ENCODE data around the gene AQP5. TPM values are rescaled to one million over a fixed set of nuclear protein-coding genes. Genes with fewer than 3 reads are reported as not detected.

AQP5 gene
- total and polyA plus RNA-seq, 2 donors from 2014 or later, result 0.91 to 0.99 TPM

DNA sequence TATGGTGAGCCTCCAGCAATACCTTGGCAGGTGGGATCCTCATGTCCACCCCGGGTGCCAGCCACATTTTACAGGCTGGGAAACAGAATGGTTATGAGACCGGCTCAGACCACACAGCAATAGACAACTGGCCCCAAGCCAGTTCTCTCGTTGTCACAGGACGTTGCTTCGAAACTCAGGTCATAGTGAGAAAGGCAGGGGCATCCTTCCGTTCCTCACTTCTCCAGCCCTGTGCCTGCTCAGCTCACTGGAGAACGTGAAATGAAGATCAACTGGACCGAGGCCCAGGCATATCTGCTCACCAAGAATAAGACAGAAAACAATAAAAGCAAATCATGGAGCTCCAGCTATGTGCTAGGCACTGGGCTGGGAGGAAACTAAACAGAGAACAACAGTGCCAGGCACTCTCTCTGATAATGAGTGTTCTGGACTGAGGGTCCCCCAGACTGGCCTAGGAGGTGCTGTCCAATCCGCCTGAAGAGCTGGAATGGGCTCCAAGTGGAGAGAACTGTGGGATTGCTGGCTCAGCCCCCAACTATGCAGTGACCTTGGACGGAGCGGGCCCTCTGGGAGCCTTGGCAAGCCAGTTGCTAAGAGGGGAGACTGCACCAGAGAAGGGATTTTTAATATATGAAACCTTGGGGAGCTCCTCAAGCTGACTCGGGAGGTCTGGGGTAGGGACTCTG is 39.2 kb upstream of the AQP5 start:
- DNase-seq (no peak), FAIRE-seq (no peak)
- Histone ChIP-seq H3K9me3 (ENCODE audit: control insufficient read depth in 2 of 3, insufficient read depth in 1 of 3, low read length in 3 of 3) (no peaks in the 10 kb centered on the region), H3K4me3 (ENCODE audit: low read length in 3 of 3) (no peak overlapping the region), H3K9ac (ENCODE audit: low read length in 3 of 3) (no peak overlapping the region), H3K36me3 (ENCODE audit: control insufficient read depth in 2 of 3, insufficient read depth in 3 of 3, low read length in 3 of 3) (no peaks in the 10 kb centered on the region), H3K27ac (ENCODE audit: low read depth in 2 of 2, low read length in 2 of 2) (no peak overlapping the region), H3K4me1 (ENCODE audit: control insufficient read depth in 2 of 3, insufficient read depth in 2 of 3, low read depth in 1 of 3, low read length in 3 of 3) (peaks cover 0 to 2% (median 0%) of the 10 kb centered on the region in 3 donors), H3K27me3 (ENCODE audit: control insufficient read depth, insufficient read depth, low read length) (no peaks in the 10 kb centered on the region)
- intact Hi-C loops (cut with DNase I), result no loop called here
- TF ChIP-seq, protein P1, sequence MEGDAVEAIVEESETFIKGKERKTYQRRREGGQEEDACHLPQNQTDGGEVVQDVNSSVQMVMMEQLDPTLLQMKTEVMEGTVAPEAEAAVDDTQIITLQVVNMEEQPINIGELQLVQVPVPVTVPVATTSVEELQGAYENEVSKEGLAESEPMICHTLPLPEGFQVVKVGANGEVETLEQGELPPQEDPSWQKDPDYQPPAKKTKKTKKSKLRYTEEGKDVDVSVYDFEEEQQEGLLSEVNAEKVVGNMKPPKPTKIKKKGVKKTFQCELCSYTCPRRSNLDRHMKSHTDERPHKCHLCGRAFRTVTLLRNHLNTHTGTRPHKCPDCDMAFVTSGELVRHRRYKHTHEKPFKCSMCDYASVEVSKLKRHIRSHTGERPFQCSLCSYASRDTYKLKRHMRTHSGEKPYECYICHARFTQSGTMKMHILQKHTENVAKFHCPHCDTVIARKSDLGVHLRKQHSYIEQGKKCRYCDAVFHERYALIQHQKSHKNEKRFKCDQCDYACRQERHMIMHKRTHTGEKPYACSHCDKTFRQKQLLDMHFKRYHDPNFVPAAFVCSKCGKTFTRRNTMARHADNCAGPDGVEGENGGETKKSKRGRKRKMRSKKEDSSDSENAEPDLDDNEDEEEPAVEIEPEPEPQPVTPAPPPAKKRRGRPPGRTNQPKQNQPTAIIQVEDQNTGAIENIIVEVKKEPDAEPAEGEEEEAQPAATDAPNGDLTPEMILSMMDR (IDR thresholded peaks at IDR 0.05; ENCODE audit: borderline replicate concordance, extremely low read depth, insufficient read depth), result no peak

DNA sequence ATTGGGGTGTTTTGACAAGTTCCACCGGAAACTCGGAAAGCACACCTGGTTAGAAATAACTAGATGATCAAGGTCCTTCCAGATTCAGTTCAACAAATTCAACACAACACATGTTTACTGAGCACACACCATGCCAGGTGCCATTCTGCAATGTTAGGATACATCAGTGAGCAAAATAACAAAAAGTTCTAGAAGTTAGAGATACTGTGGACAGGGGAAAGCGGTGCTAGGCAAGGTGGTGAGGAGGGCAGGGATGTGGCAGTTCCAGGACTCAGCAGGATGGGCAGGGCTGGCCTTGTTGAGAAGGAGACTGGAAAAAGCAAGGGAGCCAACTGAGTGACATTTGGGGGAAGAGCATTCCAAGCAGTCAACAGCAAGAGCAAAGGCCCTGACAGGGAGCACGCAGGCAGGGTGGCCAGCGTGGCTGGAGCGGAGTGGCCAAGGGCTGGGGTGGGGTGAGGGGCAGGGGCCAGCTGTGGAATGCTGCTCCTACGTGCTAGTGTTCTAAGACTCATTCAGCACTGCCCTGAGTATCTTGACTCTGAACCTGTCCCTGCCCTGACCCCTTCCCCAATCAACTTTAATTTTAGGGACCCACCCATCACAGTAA is 38.5 kb upstream of the AQP5 start:
- intact Hi-C loops (cut with DNase I), result no loop called here
- no peak overlapping the region for H3K9ac ChIP-seq (ENCODE audit: low read length in 3 of 3)
- DNase-seq, result no peak
- no peak for FAIRE-seq
- no peak overlapping the region for H3K27ac ChIP-seq (ENCODE audit: low read depth in 2 of 2, low read length in 2 of 2)
- H3K9me3 ChIP-seq (ENCODE audit: control insufficient read depth in 2 of 3, insufficient read depth in 1 of 3, low read length in 3 of 3), result no peaks in the 10 kb centered on the region
- no peaks in the 10 kb centered on the region for H3K4me1 ChIP-seq (ENCODE audit: control insufficient read depth in 2 of 3, insufficient read depth in 2 of 3, low read depth in 1 of 3, low read length in 3 of 3)
- no peak overlapping the region for H3K4me3 ChIP-seq (ENCODE audit: low read length in 3 of 3)
- H3K36me3 ChIP-seq (ENCODE audit: control insufficient read depth in 2 of 3, insufficient read depth in 3 of 3, low read length in 3 of 3), result no peaks in the 10 kb centered on the region
- TF ChIP-seq, protein P1 (IDR thresholded peaks at IDR 0.05; ENCODE audit: borderline replicate concordance, extremely low read depth, insufficient read depth), result no peak
- no peaks in the 10 kb centered on the region for H3K27me3 ChIP-seq (ENCODE audit: control insufficient read depth, insufficient read depth, low read length)

DNA sequence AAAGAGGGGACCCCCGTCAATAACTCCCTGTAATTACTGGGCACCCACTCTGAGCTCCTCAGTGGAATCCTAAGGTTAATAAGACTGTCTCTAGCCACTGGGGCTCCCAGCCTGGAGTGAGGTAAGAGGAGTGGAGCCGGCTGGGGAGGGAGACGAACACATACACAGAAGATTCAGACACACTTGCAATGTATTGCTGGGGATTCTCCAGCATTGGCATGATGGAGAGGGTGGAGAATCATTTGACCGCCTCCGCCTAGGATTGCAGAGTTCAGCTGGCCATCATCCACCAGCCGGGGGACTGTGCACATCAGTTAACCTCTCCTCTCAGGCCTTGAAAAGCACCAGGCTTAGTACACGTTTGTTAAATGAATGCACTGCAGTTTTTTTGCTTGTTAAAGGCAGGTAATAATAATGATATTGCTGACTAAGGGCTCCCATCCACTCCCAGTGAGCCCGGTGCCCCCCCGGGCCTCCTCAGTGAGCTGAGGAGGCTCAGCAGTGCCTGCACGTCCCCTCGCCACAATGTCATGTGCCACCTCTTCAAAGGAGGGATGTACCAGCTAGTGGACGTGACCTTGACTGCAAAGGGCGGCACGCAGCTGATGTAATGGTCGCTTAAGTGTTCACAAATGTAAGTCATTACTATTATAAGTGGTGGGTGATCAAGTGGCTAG is 37.7 kb upstream of the AQP5 start:
- no peak overlapping the region for H3K27ac ChIP-seq (ENCODE audit: low read depth in 2 of 2, low read length in 2 of 2)
- H3K27me3 ChIP-seq (ENCODE audit: control insufficient read depth, insufficient read depth, low read length), result no peaks in the 10 kb centered on the region
- no peaks in the 10 kb centered on the region for H3K9me3 ChIP-seq (ENCODE audit: control insufficient read depth in 2 of 3, insufficient read depth in 1 of 3, low read length in 3 of 3)
- no peak for DNase-seq
- no peak for FAIRE-seq
- no peaks in the 10 kb centered on the region for H3K4me1 ChIP-seq (ENCODE audit: control insufficient read depth in 2 of 3, insufficient read depth in 2 of 3, low read depth in 1 of 3, low read length in 3 of 3)
- intact Hi-C loops (cut with DNase I), result no loop called here
- H3K9ac ChIP-seq (ENCODE audit: low read length in 3 of 3), result no peak overlapping the region
- no peaks in the 10 kb centered on the region for H3K36me3 ChIP-seq (ENCODE audit: control insufficient read depth in 2 of 3, insufficient read depth in 3 of 3, low read length in 3 of 3)
- H3K4me3 ChIP-seq (ENCODE audit: low read length in 3 of 3), result no peak overlapping the region
- TF ChIP-seq, protein P1 (IDR thresholded peaks at IDR 0.05; ENCODE audit: borderline replicate concordance, extremely low read depth, insufficient read depth), result no peak
